Stimulated activated CD4-positive, alpha-beta T cell treated with anti-CD3 and anti-CD28 coated beads, TNF-alpha, amount 100 ng/mL, for 24 hours (primary cell): Measurements from ENCODE around the gene RERE.
A peak's percentile ranks its signal among the peaks of the same experiment; 100 is the strongest.

Experiments used
- DNase-seq, 3 experiments: peaks; one replicate each; pipeline ENCODE4 v3.0.0-alpha.2; 2020; ENCODE audit warnings: low read depth in 3 of 3

RERE gene

DNA sequence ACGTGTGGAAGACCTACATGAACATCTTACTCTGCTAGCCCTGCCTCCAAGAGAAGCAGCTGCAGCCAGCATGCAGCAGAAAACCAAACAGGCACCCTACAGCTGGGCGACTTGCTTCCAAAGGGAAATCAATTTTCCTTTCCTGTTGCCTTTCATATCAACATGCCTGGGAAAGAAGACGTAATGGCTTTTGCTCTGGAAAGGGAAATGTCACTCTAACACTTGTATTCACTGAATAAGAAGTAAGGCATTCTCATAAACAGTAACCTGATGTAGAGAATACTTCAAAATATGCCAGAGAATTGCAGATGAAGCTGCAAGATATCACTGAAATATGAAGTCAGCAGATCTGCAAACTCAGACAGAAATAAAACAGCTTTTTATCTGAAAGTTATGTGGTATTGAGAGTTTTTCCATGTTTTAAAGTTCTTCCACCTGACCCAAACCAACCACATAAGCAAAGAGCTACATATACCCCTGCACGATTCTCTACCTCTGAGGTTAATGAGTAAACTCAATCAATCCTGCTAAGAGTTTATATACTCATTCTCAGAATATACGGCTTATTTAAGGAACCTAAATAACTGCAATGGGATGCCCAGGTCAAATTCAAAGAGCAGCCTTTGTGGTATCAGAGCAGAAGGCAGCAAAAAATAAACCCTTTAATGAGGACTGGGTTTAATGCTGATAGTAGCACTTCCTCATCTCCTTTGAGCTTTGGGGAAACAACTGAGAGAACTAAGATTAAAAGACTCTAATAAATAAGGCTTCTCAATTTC lies 150.9 kb downstream of the RERE start:
- DNase-seq: no peak

DNA sequence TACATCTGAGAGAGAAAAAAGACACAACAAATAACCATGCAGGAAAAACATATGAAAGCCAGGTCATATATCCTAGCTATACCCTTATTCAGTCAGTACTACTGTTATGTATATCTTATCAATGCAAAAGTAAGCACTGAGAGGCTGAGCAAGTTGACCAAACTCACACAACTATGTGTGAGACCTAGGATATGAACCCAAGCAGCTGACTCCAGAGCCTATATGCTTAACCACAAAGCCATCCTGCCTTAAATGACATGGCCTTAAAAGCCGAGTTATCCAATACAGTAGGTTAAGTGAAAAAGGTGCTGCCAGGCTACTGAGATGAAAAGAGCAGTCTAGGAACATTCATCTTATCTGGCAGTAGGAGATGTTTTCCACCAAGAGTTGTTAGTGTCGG lies 151.6 kb downstream of the RERE start:
- no peak for DNase-seq

DNA sequence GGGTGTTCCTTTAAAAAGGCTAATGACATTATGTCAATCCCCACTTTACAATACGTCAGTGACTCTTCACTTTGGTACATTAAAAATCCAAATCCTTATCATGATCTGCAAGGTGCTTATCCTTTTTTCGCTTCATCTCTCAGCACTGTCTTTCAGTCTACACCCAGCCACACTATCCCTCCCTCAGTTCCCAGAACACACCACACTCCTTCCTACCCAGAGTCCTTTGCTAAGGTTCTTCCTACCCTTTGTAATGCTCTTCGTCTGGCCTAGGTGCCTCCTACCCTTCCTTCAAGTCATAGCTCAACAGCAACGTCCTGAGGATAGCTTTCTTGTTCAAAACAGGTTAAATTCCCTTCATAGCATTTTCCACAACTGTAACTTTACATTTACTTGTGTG lies 152.6 kb downstream of the RERE start:
- DNase-seq: no peak

DNA sequence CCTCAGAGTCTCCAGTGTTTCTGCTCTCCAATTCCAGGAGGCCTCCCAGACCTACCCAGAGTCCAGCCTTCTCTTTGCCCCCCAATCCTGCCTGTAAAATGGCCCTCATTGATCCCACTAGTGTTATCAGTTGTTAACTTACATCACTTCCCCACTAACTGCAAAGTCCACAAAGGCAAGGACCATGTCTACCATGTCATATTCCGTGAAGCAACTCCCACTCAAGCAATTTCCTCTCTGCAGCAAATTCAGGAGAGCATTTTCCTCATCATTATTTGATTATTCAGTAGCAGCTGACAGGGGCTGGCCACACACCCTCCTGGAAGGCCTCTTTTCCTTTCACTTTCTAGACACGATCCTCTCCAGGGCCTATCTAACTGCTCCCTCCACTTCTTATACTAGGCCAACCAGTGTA lies 153.5 kb downstream of the RERE start:
- no peak for DNase-seq

DNA sequence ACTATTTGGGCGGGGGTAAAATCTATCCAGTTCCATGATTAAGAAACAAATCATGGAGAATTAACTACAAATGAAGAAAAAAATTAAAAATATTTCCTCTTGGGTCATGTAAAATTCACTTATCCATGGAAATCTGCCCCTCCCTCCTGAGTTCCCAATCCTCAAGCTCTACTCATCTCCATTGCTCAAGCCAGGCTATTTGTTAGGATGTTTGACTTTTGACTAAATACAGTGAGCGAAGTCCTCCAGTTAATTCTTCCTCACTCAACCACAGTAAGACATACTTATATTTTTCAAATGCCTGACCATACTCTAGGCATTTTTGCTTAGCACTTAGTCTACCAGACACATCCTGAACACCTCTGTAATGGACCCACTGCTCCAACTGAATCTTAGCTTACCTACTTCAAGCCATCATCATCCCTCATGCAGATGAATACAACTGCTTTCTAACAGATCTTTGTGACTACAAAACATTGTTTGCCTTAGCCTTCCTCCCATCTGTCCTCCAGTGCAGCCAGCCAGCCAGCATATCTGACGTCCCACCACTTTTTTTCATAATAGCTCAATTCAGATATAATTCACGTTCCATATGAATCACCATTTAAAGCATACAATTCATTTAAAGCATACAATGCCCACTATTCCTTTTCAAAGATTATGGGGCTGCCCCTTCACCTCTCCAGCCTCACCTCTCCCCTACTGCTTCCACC lies 154.2 kb downstream of the RERE start:
- no peak for DNase-seq

DNA sequence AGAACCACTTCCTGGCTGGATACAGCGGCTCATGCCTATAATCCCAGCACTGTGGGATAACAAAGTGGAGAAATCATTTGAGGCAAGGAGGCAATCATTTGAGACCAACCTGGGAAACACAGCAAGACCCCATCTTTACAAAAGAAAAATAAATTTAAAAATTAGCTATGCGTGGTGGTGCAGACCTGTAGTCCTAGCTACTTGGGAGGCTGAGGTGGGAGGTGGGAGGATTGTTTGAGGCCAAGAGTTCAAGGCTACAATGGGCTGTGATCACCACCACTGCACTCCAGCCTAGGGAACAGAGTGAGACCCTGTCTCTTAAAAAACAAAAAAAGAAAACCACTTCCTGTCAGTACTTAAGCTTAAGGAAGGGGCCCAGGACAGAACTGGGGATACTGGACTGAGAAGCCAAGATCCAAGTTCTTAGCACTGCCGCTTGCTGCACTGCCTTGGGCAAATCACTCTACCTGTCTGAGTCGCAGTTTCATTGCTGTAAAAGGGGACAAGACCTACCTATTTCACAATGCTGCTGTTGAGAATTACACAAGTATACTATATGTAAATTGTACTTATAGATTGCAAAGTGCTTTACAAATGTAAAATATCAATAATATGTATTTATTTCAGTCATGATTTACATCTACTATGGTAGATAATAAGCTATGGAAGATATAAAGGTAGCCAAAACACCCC lies 154.9 kb downstream of the RERE start:
- no peak for DNase-seq

DNA sequence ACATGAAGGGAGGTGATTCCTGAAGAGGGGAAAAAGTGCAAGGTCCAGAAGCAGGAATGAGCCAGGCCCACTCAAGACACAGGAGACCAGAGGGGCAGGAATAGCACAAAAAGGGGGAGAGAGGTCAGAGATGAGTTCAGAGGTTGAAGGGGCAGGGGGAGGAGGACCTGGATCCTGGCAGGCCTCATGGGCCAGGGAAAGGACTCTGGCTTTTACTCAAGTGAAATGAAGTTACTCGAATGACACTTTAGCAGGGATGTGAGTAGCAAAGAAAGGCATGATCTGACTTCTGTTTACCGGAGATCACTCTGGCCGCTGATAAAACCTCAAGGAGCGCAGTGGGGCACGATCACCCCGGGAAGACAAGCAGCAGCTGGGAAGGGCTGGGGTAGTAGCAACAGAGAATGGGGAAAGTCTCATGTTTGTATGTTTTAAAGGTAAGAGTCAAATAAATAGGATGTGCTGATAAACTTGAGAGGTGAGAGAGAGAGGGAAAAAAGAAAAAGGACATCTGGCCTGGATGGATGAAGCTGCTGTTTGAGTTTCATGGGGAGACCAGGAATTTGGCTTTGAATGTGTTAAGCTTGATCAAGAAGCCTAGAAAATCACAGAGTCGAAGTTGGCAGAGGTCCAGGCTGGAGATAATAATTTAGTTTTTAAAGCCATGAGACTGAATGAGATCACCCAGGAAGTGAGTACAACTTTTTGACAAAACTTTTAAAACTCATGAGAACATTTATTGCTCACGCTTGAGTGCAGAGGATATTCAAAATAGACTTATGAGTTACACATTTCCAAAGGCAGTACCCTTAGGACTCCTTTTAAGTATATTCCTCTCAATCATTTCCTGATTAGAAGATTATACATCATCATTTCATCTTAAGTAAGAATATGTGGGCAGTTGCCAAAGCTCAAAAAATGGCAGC lies 156.0 kb downstream of the RERE start:
- peak in 2 of 3 experiments; percentile 14 to 20 for DNase-seq

DNA sequence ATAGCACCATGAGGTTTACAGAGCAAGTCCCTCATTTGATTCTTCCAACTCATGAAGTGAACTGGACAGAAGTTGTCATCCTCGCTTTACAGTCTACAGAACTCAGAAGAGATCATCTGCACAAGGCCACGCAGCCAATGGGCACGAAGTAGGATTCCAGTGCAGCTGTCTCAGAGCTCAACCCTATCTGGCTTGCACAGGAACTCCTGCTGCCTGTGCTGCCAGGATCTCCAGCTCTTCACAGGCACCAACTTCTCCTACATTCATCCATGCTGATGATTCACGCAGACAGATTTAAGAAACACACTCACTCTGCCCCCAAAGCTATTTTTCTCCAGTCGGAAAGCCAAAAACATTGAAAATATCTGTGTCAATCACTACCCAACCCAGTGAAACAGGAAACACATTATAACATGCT lies 157.0 kb downstream of the RERE start:
- no peak for DNase-seq

DNA sequence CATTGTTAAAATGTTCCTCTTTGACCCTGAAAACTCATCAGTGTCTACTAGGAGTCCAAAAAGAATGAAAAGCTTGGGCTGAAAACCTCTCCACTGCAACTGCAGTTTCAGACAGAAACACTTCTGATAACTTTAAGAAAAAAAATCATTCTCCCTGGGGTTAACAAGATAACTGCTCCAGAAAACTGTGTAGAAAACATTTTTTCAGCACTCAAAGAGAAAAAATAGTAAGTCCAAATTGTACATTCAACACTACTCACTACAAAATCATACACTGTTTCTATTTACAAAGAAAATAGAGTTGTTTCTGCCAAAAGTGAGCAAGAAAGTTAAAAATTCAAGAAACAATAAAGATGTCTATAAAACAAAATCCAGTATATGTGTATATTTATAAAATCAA lies 157.8 kb downstream of the RERE start:
- DNase-seq: no peak

DNA sequence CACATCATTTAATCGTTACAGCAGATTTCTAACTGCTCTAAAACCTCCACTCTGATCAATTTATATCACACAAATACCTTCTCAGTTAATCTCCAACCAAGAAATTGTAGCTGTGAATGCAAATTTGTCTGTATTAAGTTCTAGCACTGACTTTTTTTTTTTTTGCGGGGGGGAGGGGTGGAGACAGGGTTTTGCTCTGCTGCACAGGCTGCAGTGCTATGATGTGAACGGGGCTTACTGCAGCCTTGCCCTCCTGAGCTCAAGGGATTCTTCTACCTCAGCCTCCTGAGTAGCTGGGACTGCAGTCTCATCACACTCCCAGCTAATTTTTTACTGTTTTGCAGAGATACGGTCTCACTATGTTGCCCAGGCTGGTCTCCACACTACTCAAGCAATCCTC lies 163.6 kb downstream of the RERE start:
- DNase-seq: no peak

DNA sequence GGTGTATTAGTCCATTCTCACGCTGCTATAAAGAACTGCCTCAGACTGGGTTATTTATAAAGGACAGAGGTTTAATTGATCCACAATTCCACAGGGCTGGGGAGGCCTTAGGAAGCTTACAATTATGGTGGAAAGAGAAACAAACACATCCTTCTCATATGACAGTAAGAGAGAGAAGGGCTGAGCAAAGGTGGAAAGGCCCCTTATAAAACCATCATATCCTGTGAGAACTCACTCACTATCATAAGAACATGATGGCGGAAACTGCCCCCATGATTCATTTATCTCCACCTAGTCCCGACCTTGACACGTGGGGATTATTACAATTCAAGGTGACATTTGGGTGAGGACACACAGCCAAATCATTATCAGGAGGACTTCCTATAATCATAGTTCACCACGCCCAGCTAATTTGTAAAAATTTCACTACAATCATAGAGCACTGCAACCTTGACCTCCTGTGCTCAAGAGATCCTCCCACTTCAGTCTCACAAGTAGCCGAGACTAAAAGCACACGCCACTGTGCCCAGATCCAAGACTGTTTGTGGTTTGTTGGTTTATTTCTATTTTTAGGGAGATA lies 164.9 kb downstream of the RERE start:
- no peak for DNase-seq

DNA sequence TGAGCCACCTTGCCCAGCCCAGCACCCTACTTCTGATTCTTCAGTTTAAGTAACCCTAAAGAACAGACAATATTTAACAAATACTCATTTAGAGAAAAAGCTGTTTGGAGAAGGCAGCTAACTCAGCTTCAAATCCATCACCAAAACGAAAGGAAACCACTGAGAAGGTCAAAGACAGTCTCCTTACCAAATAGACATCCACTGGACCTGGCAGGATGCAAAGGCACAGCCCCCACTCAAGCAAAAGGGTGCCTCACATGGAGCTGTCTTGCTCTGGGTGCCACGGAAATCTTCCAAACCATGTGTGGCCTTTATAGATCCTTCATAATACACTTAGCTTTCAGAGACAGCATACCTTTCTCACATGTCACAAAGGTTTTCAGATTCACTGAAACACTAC lies 165.5 kb downstream of the RERE start:
- DNase-seq: no peak

DNA sequence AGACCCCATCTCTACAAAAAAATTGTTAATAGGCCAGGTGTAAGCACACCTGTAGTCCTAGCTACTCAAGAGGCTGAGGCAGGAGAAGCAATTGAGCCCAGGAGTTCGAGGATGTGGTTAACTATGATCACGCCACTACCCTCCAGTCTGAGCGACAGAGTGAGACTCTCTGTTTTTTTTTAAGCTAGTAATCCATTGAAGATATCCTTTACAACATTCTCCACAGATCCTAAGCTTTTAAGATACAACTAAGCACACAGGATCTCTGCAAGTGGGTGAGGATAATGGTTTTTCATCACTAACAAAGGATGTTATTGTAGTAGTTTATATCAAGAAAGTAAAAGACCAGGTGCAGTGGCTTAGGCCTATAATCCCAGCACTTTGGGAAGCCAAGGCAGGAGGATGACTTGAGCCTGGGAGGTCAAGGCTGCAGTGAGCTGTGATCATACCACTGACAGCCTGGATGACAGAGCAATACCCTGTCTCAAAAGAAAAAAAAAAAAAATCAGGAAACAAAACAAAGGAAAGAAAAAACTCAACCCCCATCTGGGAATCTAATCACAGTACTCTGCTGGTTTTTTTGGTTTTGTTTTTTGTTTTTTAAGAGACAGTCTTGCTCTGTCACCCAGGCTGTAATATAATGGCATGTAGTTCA lies 166.1 kb downstream of the RERE start:
- no peak for DNase-seq

DNA sequence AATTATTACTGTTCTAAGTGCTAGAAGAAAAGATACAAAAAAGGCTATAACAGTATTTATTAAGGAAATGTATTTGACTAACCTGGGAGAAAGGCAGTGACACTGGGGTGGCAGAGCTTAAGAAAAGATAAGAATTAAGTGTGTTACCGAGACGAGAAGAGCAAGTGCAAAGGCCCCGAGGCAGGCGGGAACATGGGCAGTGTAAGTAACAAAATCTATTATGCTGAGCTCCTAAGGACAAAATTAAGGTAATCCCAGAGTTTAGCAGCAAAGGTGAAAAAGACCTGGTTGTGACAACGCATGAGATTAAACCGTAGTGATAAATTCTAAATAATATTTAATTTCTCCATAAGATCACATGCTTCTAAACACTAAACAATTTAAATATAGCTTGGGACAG lies 167.6 kb downstream of the RERE start:
- no peak for DNase-seq

DNA sequence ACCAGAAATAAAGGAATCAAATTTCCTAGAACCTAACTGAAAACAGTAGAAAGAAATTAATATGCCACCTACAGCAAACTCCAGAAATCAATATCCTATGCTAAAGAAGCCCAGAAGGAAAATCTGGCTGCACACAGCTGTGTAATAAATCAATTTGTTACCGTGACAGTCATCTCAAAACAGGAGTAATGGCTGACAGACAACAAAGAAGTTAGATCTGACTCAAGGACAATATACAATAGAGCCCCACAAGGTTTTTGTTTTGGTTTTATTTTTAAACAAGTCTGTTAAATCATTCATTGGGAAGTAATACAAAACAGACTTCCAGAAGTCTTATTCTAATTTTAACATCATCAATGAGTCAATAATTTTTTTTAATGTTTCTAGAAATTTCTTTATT lies 168.4 kb downstream of the RERE start:
- DNase-seq: no peak

DNA sequence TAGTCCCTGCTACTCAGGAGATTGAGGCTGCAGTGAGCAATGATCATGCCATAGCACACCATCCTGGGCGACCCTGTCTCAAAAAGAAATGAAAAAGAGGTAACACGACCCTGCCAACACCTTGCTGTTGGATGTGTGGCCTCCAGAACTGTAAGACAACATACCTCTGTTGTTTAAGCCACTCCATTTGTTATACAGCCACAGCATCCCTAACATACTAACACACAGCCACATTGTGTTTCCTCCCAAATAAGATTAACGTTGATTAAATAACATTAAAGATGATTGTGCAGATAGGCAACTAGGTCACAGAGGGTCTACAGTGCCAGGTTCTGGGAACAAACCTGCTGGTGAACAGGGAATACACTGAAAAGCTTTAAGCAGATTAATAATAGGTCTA lies 170.4 kb downstream of the RERE start:
- no peak for DNase-seq

DNA sequence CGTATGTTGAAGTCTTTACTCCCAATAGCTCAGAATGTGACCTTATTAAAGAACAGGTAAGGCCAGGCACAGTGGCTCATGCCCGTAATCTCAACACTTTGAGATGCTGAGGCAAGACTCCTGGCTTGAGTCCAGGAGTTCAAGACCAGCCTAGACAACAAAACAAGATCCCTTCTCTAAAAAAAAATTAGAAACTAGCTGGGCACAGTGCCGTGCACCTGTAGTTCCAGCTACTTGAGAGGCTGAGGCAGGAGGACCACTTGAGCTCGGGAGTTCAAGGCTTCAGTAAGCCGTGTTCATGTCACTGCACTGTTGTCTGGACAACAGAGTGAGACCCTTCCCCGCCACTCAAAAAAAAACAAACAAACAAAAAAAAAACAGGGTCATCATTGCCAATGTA lies 171.3 kb downstream of the RERE start:
- DNase-seq: no peak

DNA sequence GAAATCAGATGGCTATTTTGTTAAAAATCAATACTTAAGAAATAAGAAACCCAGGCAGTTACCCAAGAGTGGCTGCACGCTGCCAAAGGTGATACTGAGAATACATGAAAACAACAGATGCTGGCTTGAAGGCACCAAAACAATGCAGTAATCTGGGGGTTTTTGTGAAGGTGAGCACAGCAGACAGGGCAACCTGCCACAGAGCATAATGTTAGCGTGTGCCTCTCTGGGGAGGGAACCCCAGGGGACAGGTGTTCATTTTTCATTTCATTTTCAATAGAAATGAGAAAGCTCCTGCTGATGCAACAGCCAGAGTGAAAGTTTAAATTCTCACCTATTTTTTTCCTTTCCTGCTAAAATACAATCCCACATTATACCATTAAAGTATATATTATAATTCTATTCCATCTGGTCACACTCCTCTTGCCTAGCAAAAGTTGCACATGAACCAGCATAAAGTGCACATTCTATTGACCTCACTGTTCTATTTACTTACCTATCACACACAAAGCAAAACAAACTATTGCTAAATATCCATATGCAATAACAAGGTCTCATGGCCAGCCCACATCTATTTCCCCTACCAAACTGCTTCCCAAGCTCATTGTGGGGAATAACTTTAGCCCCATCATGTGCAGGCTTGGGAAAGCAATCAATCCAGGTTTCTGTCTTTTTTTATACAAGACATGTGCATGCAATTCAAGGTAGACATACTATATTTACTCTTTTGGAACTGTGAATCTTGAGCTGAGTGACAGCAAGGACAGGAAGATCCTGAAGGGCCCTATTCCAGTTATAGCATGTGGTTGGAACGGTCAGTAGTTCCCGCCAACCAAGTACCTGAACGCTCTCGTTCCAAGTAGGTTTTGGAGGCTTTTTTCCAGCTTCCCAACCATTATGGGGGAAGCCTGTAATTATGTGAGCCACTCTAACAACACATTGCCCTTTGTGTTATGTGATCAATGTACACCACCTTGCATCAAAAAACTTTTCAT lies 173.6 kb downstream of the RERE start:
- DNase-seq: no peak

DNA sequence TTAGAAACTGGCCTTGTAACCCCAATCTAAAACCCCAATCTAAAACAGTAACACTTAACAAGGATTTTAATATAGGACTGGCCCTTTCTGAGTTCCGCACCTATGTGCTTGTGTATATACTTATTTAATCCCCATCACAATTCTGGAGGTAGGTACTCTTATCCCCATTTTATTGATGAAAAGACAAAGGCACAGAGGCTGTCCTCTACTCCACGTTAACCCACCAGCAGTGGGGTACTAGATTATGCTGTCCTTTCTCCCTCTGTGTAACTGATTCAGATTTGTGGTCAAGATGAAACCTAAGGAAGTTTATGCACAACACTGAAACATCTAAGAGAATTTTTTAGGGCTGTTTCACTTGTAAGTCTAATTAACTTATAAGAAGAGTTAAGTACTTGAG lies 175.3 kb downstream of the RERE start:
- no peak for DNase-seq
